GM23248 (cell line): ENCODE measurements around the gene EIF3A.

Experiments
- EZH2 ChIP-seq: fragments of 200-600 bp; sonication (generic); IDR thresholded peaks from 2 replicates; pipeline ENCODE4 v1.6.1; 2018; ENCODE audit warnings: antibody characterized with exemption, mild to moderate bottlenecking; ENCODE audit not compliant: insufficient read depth, poor library complexity, severe bottlenecking
- EZH2phosphoT487 ChIP-seq: fragments of 200-600 bp; sonication (generic); IDR thresholded peaks from 2 replicates; pipeline ENCODE4 v1.6.1; 2018; ENCODE audit warnings: antibody characterized with exemption, moderate library complexity, mild to moderate bottlenecking, low read depth; ENCODE audit not compliant: insufficient read depth

- TF ChIP-seq EZH2phosphoT487, result no peak
- TF ChIP-seq EZH2, result no peak
Observed at GRCh38 chr10:119051775-119052174, 28.8 kb downstream of the EIF3A start.
